CD4-positive, alpha-beta T cell treated with Interleukin-17A for 1 hour (primary cell): Measurements from ENCODE around the gene CNTNAP2.
"Not testable (repeated sequence)": the region's sequence is repeated elsewhere in the genome, so short reads cannot be mapped to it uniquely, and the experiment has no call there.

Source experiments
- DNase-seq: peaks from one replicate; pipeline ENCODE4 v3.0.0-alpha.2; 2020

The CNTNAP2 gene

DNA sequence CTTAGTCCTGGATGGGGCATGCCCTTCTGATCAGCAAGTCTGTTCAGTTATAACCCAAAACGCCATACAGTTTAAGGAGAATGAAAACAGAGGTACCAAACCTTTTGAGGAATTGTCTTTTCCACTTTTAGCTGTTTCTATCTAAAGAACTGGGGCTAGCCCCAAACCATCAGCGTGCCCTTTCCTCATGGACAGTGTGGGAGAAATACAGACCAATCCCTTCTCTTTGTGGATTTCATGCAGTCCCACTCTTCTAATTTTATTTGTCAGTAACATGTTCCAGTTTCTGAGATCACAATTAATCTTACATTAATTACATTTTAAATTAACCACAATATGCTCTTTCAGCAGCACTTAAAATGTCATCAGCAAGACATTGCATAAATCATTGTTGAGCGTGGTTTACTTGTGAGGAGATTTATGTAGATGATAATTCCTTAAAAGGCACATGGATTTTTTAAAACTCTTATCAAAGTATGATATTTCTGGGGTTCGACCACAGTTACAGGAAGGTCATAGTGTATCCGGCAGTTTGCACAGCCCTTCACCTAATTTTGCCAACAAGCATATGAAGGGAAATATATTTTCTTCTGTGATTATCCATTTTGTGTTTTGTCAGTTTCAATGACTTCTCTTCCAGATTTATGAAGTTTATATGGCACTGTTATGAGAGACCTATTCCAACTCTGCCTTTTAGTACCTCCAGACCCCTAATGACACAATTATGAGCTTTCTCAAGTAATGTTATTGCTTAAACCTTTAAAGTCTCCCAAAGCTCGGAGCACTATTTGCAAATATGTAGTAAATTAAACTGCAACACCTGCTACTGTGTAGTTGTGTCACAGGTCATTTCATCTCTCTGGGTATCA, 1605.6 kb downstream of the CNTNAP2 start:
- no peak for DNase-seq

DNA sequence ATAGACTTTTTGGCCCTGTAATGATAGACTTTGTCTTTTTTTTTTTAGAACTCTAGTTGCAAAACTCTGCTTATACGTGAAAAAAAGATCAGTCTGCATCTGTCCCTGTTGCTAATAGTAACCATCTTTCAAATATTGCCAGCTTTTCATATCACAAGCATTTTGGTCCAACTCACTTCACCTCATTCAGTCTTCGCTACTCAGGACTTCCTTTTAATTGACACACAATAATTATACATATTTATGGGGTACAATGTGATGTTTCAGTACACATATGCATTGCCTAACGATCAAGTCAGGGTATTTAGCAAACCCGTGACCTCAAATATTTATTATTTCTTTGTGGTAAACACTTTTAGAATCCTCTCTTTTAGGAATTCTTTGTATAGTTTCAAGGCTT, 1606.9 kb downstream of the CNTNAP2 start:
- no peak for DNase-seq

DNA sequence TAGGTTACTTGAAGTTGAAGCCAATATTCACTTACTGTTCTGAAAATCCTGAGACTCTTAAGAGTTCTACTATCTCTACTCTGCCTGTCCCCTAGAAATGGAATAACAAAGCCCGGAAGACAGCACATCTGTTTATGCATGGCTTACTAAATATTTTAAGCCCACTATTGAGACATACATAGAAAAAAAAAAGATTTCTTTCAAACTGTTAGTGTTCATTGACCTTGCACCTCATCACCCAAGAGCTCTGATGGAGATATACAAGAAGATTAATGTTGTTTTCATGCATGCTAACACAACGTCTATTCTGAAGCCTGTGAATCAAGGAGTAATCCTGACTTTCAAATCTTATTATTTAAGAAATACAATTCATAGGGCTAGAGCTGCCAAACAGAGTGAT, 1614.7 kb downstream of the CNTNAP2 start:
- no peak for DNase-seq

DNA sequence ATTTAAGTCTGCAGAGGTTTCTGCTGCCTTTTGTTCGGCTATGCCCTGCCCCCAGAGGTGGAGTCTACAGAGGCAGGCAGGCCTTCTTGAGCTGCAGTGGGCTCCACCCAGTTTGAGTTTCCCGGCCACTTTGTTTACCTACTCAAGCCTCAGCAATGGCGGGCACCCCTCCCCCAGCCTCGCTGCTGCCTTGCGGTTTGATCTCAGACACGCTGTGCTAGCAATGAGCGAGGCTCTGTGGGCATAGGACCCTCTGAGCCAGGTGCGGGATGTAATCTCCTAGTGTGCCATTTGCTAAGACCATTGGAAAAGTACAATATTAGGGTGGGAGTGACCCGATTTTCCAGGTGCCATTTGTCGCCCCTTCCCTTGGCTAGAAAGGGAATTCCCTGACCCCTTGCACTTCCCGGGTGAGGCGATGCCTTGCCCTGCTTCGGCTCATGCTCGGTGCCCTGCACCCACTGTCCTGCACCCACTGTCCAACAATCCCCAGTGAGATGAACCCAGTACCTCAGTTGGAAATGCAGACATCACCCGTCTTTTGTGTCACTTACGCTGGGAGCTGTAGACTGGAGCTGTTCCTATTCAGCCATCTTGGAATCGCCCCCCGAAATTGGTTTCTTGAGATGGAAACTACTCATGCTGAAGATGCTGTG, 1621.1 kb downstream of the CNTNAP2 start:
- DNase-seq = not testable (repeated sequence)

DNA sequence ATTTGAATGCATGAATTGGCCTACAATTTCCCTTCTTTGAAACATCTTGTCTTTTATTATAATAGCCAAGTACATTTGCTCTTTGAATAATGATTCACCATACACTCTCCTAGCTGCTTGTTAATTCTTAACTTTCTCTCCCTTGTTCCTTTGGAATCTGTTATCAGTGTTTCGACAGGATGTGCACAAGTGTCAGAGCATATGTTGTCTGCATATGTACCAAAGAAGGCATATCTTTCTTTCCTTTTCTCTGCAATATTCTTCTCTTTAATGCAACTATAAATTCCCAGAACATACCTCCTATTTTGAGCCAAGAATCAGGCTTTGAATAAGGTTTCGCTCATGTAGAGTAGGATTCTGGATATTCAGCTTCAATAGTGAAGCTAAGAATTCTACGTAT, 1625.7 kb downstream of the CNTNAP2 start:
- DNase-seq = no peak

DNA sequence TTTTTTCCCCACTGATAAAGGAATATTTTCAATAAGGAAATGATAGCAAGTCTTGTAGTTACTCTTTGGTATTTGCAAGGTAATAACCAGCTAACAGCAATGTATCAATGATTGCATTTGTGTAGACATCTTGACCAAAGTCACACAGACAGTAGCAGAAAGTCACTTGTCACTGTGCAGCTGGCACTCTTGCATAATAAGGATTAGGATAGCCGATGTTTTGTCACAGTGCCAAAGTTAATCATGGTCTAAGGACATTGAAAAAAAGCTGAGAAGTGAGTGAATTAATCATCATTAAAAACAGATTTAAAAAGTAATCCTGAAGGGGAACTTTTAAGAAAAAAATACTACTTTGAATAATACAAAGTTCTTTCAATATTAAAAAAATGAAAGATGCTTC, 1639.7 kb downstream of the CNTNAP2 start:
- DNase-seq = no peak

DNA sequence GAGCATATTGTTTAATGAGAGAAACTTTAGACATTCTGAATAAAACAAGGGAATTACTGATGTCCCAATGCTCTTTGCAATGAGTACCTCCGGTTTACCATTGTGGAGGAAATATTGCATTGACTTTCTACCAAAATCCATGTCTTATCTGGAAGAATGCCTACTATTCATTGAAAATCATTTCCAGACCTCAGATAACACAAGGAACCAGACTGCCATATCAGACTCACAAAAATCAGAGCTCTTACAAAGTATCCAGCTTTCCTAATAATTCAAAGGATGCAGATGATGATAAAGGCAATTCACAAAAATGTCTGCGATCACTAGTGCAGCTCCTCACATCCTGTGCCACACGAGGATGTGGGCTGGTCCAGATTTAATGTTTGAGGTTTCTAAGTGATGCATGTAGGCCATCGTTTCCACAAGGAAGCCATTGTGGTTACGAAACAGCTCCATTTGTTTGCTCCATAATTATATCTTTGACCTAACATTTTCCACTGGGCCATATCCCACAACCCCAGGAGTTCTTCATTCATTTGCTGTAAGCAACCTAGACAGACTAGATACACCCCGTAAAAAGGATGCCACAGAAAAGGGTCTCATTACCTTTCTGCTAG, 1642.8 kb downstream of the CNTNAP2 start:
- DNase-seq = no peak

DNA sequence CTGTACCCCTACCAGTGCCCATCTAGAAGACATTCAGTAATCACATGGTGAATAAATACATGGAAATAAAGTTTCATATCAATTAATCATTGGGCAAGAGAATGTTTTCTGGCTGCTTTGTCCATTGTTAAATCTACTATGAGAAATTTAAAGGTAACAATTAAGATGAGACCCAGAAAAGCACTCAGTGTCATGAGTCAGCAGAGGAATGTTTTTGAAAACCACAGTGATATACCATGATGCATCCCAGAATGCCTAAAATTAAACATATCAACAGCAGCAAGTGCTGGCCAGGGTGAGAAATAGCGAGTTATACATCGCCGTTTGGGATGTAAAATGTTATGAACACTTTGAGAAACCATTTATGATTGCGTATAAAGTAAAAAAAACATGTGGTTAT, 1648.7 kb downstream of the CNTNAP2 start:
- no peak for DNase-seq

DNA sequence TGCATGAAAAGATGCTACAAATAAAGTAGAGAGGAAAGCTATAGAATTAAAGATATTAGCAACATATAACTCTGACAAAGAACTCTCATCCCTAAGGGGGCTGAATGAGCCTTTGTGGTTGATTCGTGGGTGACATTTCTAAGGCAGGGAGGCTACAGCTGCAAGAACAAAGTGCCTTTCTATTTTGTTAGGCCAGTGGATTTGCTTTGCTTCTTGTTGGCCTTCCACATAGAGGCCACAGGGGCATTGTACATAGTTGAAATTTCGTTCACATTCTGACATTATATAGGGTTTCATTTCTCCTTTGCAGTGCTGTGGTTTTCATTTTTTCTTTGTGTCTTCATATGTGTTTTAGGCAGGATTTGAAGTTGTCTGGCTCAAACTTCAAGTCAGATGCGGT, 1654.7 kb downstream of the CNTNAP2 start:
- DNase-seq = no peak

DNA sequence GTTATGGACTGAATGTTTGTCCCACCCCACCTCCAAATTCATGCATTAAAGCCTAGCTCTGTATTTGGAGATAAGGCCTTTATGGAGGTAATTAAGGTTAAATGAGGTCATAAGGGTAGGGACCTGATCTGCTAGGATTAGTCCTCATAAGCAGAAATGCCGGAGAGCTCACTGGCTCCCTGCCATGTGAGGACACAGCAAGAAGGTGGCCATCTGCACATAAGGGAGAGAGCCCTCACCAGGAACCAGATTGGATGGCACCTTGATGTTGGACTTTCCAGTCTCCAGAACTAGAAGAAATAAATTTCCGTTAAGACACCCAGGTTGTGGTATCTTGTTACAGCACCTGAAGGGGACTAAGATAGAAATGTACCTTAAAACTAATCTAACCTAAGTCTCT, 1657.9 kb downstream of the CNTNAP2 start:
- no peak for DNase-seq

DNA sequence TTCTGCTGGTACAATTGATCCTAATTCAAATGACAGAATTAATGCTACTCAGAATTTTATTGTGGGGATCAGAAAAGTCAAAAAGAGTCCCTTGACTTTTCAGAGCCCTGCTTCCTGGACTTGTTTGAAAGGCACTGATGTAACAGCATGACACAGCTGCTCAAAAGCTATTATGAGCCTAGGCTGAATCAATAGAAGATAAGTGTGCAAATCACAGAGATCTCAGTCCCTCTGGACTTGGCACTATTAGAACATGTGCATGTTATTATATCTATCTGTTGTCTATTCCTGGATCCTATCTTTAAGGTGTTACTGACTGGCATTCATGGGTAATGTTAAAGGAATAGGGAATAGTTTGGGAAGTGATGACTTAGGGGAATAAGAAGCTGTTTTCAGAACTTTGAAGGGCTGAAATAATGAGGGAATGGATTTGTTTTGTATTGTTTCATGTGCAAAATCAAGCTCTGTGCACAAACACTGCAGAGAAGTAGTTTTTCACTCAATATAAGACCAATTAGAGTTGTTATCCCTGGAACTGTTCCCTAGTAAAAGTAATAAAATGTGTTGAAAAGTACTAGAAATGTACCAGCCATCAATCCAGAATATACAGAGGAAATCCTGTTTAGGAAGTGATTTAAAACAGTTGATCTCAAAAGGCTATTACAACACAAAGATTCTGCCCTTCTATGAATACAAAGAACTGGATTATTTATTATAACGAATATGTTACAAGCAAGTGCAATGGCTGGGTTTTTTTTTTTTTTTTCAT, 1659.1 kb downstream of the CNTNAP2 start:
- DNase-seq = no peak

DNA sequence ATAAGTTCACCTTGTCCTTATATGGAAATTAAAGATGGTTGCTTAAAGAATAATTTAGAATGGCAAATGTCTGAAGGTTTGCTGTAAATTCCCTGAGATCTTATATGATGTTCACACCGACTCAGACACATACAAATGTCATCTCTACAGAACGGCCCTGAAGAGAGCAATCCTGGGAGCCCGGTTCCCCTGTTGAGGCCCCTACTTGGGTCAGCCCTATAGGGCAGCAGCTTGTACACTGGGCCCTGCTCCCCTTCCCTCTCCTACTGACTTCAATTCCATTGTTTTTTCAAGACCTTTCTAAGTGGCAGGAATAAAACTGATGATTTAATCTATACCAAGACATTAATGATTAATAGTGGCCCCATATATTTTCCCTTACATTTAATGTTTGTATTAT, 1660.7 kb downstream of the CNTNAP2 start:
- DNase-seq = no peak

DNA sequence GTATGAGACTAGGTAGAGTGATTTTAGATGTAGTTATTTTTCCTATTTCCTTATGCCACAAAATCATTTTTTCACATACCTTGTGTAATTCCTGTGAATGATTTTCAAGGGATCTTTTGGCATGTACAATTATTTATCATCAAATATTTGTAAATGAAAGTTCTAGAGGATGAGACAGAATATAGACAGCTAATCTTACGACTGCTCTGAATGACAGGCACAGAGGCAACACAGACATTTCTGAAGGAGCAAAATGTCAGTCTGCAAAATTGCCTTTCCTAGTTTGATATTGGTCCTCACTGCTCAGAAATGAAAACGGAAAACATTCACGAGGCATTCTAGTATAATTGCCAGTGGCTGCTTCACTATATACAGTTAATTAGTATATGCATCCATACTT, 1663.3 kb downstream of the CNTNAP2 start:
- DNase-seq = no peak

DNA sequence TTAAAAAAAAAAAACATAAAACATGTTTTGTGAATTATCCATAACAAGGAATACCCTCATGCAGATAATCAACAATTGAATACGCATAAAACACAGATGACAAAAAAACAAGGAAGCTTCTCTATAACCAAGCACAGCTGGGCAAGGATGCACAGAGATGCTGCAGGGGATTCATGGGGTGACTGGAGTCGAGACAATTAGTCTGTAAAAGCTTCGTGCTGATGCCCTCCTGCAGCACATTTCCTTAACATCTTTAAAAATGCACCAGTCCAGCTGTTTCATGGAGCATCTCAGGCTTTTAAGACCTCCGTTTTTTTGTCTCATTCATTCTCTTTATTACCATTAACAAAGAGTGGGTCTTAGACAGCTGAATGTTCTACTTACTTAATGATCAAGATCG, 1680.0 kb downstream of the CNTNAP2 start:
- DNase-seq = no peak

DNA sequence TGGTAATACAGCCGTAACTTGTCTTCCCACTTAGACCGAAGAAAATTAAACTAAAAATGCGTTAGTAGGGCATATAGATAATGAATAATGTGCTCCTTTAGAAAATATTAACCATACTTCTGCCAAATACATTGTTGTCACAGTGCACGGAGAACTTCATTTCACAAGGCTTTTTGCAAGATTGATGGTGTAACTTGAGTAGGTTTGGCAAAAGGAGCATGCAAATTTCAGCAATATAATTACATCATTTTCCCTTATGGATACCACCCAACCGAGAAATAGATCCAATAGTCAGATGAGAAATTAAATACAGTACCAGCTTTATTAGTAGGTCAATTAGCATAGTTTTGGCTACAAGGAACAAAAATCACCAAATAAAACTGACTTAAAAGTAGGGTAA, 1681.4 kb downstream of the CNTNAP2 start:
- no peak for DNase-seq

DNA sequence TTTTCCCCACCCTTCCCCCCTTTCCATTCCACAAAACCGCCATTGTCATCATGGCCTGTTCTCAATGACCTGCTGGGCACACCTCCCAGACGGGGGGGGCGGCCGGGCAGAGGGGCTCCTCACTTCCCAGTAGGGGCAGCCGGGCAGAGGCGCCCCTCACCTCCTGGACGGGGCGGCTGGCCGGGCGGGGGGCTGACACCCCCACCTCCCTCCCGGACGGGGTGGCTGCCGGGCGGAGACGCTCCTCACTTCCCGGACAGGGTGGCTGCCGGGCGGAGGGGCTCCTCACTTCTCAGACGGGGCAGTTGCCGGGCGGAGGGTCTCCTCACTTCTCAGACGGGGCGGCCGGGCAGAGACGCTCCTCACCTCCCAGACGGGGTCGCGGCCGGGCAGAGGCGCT, 1685.2 kb downstream of the CNTNAP2 start:
- DNase-seq = not testable (repeated sequence)

DNA sequence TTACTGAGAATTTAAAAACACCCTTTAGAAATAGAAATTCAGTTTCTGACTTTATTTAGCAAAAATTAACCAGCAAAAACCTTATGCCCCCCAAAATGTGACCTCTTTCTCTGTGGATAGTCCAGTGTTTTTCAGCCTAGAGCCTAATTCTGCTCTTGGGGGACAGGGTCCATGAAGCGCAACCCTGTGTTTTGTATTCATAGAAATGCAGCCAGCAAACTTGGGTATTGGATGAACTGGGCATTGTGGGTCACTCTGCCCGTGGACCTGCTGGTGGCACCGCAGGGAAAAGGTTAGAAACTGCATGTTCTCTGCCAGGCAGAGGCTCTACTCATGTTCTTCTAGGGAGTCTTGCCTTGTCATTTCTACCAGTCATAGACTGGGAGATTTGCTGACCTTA, 1686.5 kb downstream of the CNTNAP2 start:
- no peak for DNase-seq

DNA sequence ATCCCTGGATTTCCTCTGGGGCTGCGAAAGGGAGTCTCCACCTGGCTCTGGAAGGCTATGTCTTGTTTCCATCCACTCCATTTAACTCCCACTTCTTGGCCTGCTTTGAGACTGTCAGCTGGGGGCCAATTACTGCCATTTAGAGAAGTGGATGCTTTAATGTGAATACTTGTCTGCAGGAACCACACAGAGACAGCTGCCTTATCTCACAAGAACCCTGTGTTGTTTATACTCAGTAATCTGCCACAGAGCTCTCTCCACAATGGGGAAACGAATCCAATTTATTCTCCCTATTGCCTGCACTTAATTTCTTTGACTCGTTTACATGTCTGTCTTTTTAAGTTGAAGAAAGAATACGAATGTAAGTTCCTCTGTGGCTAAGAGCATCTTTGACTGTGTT, 1687.0 kb downstream of the CNTNAP2 start:
- no peak for DNase-seq

DNA sequence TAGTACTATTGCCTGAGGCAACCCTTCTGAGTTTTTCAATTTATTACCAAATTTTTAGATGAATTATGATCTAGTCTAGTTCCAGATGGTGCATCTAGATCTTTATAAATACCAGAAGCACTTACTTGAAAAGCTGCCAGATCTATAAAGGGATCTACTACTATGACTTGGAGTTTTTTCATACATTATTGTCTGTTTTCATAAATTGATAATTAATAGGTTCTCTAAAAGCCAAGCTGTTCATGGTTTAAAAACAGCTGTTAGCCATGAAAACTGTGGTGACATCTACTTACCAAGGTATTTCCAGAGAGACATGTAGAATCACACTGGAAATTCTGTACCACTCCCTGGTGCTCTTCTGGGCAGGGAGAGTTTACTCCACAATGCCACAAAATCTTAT, 1687.4 kb downstream of the CNTNAP2 start:
- DNase-seq = no peak

DNA sequence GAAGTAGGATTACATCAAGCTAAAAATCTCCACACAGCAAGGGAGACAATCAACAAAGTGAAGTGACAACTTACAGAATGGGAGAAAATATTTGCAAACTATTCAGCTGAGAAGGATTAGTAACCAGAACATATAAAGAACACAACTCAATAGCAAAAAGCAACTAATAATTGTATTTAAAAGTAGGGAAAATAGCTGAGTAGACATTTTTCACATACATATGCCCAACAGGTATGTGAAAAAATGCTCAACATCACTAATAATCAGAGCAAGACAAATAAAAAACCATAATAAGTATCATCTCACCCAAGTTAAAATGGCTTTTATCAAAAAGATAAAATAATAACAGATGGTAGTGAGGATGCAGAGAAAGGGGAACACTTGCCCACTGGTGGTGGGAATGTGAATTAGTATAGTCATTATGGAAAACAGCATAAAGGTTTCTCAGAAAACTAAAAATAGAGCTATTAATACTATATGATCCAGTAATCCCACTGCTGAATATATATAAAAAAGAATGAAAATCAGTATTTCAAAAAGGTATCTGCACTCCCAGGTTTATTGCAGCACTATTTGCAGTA, 1689.5 kb downstream of the CNTNAP2 start:
- DNase-seq = no peak

DNA sequence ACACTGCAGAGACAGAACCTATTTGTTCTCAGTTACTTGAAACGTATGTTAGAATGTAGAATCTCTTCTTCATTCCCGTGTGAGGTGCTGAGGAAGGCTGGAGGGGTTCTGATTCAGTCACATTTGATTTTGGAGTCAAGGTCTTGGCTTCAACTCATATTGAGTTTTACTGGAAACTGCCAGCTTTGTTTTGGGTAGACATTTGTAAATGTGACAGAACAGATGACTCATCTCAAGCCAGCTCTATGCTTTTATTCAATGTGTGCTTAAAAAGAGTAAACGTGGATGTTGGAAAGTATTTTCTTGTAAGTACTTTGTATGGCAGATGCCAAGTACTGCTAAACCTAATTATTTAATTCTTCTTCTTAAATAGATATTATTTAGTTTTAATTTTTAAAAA, 1693.2 kb downstream of the CNTNAP2 start:
- DNase-seq = no peak

DNA sequence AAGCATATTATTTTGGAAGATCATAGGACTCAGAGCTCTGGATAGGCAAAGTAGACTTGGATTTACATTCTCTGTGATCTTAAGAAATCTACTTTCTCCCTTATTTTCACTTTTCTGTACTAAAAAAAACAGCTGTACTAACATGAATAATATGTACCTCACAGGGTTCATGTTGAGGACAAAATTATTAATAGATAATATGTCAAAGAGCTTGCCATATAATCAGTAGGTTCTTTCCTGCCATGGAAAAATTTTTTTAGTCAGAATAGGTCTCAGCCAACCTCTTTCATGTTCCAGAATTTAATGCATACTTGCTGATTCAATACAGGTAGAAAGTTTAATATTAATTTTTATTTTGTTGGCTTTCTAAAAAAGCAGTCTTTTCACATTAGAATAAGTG, 1693.7 kb downstream of the CNTNAP2 start:
- DNase-seq = no peak

DNA sequence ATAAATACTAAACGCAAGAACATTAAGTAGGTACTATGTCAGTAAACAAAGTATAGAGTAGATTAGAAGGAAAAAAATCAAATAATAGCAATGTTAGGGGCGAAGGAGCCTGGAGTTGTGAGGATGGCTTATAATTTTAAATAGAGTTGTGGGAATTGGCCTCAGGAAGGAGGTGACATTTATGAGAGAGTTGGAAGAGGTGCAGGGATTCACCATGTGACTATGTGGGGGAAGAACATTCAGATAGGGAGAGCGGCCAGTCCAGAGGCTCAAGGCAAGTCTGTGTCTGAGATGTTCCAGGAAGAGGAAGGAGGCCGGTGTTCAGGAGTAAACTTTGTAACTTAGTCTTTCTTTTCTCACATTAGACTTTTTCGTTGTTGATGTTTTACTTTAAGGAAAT, 1695.3 kb downstream of the CNTNAP2 start:
- no peak for DNase-seq
